ENCODE measurements around the gene AMPD2. TPM values are rescaled to one million over a fixed set of nuclear protein-coding genes. Genes with fewer than 3 reads are reported as not detected.

The AMPD2 gene
- total RNA-seq, 1 donor = 59.4 TPM

GRCh38 chr1:109578947-109579443 is 40.6 kb upstream of the AMPD2 start:
- peak; percentile 66 for DNase-seq (ENCODE audit: insufficient read length, low spot score, missing footprints)
- H2AFZ ChIP-seq (ENCODE audit: low read length) = no peak overlapping the region
- no peak overlapping the region for H3K4me3 ChIP-seq (ENCODE audit: insufficient read depth, low read length)
- H3K79me2 ChIP-seq (ENCODE audit: insufficient read depth, low read length) = peaks cover 58% of the 10 kb centered on the region
- peak overlapping the region; percentile 2 for H3K4me2 ChIP-seq (ENCODE audit: insufficient read depth, low read length)
- H3K27me3 ChIP-seq (ENCODE audit: insufficient read depth, low read length) = no peaks in the 10 kb centered on the region
- no peak for TF ChIP-seq CTCF (IDR thresholded peaks at IDR 0.05; ENCODE audit: extremely low read depth, low read depth, low read length)
- H3K27ac ChIP-seq (ENCODE audit: low read depth, low read length) = peak overlapping the region; percentile 68
- H4K20me1 ChIP-seq (ENCODE audit: insufficient read depth, low read length) = peaks cover 6% of the 10 kb centered on the region
- H3K4me1 ChIP-seq (ENCODE audit: insufficient read depth, low read length) = peaks cover 18% of the 10 kb centered on the region
- H3K9me3 ChIP-seq (ENCODE audit: low read depth, low read length) = no peaks in the 10 kb centered on the region
- peaks cover 44% of the 10 kb centered on the region for H3K36me3 ChIP-seq (ENCODE audit: insufficient read depth, low read length)

GRCh38 chr1:109579491-109579890 is 40.1 kb upstream of the AMPD2 start:
- Histone ChIP-seq H2AFZ (ENCODE audit: low read length) (no peak overlapping the region), H3K4me1 (ENCODE audit: insufficient read depth, low read length) (peaks cover 18% of the 10 kb centered on the region), H3K9me3 (ENCODE audit: low read depth, low read length) (no peaks in the 10 kb centered on the region), H3K27ac (ENCODE audit: low read depth, low read length) (peak overlapping the region; percentile 68), H3K79me2 (ENCODE audit: insufficient read depth, low read length) (peaks cover 58% of the 10 kb centered on the region), H3K4me2 (ENCODE audit: insufficient read depth, low read length) (no peak overlapping the region), H4K20me1 (ENCODE audit: insufficient read depth, low read length) (peaks cover 6% of the 10 kb centered on the region), H3K27me3 (ENCODE audit: insufficient read depth, low read length) (no peaks in the 10 kb centered on the region), H3K36me3 (ENCODE audit: insufficient read depth, low read length) (peaks cover 49% of the 10 kb centered on the region), H3K4me3 (ENCODE audit: insufficient read depth, low read length) (no peak overlapping the region)
- peak; percentile 47 for DNase-seq (ENCODE audit: insufficient read length, low spot score, missing footprints)
- no peak for TF ChIP-seq CTCF (IDR thresholded peaks at IDR 0.05; ENCODE audit: extremely low read depth, low read depth, low read length)

- Histone ChIP-seq H3K27ac (ENCODE audit: low read depth, low read length) (no peak overlapping the region), H3K9me3 (ENCODE audit: low read depth, low read length) (no peaks in the 10 kb centered on the region), H2AFZ (ENCODE audit: low read length) (no peak overlapping the region), H3K79me2 (ENCODE audit: insufficient read depth, low read length) (peaks cover 51% of the 10 kb centered on the region), H3K36me3 (ENCODE audit: insufficient read depth, low read length) (peaks cover 60% of the 10 kb centered on the region), H3K27me3 (ENCODE audit: insufficient read depth, low read length) (no peaks in the 10 kb centered on the region), H3K4me1 (ENCODE audit: insufficient read depth, low read length) (peaks cover 18% of the 10 kb centered on the region), H3K4me3 (ENCODE audit: insufficient read depth, low read length) (no peak overlapping the region), H4K20me1 (ENCODE audit: insufficient read depth, low read length) (peaks cover 6% of the 10 kb centered on the region), H3K4me2 (ENCODE audit: insufficient read depth, low read length) (no peak overlapping the region)
- TF ChIP-seq CTCF (IDR thresholded peaks at IDR 0.05; ENCODE audit: extremely low read depth, low read depth, low read length) = no peak
- no peak for DNase-seq (ENCODE audit: insufficient read length, low spot score, missing footprints)
These were observed 37.6 kb upstream of the AMPD2 start for GRCh38 chr1:109582021-109582420.

GRCh38 chr1:109584766-109585165 is 34.9 kb upstream of the AMPD2 start:
- H2AFZ ChIP-seq (ENCODE audit: low read length) = no peak overlapping the region
- no peak overlapping the region for H3K4me3 ChIP-seq (ENCODE audit: insufficient read depth, low read length)
- peaks cover 39% of the 10 kb centered on the region for H3K79me2 ChIP-seq (ENCODE audit: insufficient read depth, low read length)
- no peaks in the 10 kb centered on the region for H3K27me3 ChIP-seq (ENCODE audit: insufficient read depth, low read length)
- H3K4me1 ChIP-seq (ENCODE audit: insufficient read depth, low read length) = no peaks in the 10 kb centered on the region
- no peak for DNase-seq (ENCODE audit: insufficient read length, low spot score, missing footprints)
- H3K9me3 ChIP-seq (ENCODE audit: low read depth, low read length) = no peaks in the 10 kb centered on the region
- no peak overlapping the region for H3K4me2 ChIP-seq (ENCODE audit: insufficient read depth, low read length)
- no peak for TF ChIP-seq CTCF (IDR thresholded peaks at IDR 0.05; ENCODE audit: extremely low read depth, low read depth, low read length)
- H3K36me3 ChIP-seq (ENCODE audit: insufficient read depth, low read length) = peaks cover 67% of the 10 kb centered on the region
- H3K27ac ChIP-seq (ENCODE audit: low read depth, low read length) = no peak overlapping the region
- no peaks in the 10 kb centered on the region for H4K20me1 ChIP-seq (ENCODE audit: insufficient read depth, low read length)
